Muscle layer of colon (tissue), 2 donors: ENCODE results near the gene SCUBE3.

Experiments used
- H3K27ac ChIP-seq: one replicate; pipeline ENCODE4 v1.7.0; 2013; ENCODE audit warnings: low read depth, mild to moderate bottlenecking, low read length, moderate library complexity
- H3K27me3 ChIP-seq, 2 donors: one replicate each; pipeline ENCODE4 v1.7.0; 2013; ENCODE audit warnings: low read length in 2 of 2, mild to moderate bottlenecking in 2 of 2; ENCODE audit not compliant: insufficient read depth in 2 of 2, control insufficient read depth in 1 of 2
- H3K36me3 ChIP-seq: one replicate; pipeline ENCODE4 v1.7.0; 2013; ENCODE audit warnings: mild to moderate bottlenecking, low read length; ENCODE audit not compliant: insufficient read depth
- H3K4me1 ChIP-seq: one replicate; pipeline ENCODE4 v1.7.0; 2013; ENCODE audit warnings: mild to moderate bottlenecking, low read length; ENCODE audit not compliant: insufficient read depth
- H3K4me3 ChIP-seq, 2 donors: one replicate each; pipeline ENCODE4 v1.7.0; 2013; ENCODE audit warnings: low read length in 2 of 2, low read depth in 1 of 2, mild to moderate bottlenecking in 1 of 2, moderate library complexity in 1 of 2
- H3K9ac ChIP-seq: one replicate; pipeline ENCODE4 v1.7.0; 2013; ENCODE audit warnings: low read length
- H3K9me3 ChIP-seq: one replicate; pipeline ENCODE4 v1.7.0; 2013; ENCODE audit warnings: mild to moderate bottlenecking, low read length
- donor health status: abdominal sarcoma.
- donor health status: Adenocarcinoma of cecum.

Gene SCUBE3

DNA sequence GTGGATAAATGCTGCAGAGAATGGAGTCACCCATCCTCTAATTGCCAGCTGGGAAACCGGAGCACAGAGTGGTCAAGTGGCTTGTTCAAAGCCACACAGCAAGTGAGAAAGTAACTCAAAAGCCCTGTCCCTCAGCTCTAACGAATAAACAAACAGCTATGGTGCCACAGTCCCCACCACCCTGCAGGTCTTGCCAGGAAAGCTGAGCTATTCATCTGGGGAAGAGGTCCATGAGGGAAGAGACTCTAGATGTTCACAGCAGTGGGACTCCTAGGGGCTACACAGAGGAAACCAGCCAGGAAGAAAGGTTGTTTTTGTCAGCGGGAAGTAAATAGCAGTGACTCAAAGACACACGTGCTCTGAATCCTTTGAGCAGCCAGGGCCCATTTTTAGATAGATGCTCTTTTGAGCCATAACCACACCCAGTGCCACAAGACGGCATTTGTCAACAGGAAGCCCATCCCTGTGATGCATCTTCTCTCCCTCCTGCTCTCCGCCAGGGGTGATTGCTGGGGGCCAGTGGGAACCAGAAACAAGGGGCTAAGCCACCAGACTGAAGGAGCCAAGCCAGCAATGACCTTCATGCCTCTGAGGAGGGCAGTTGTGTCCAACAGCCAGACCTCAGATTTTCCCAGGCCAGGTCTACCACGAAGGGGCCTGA lies 40.2 kb upstream of the SCUBE3 start:
- no peak overlapping the region for H3K4me3 ChIP-seq
- no peaks in the 10 kb centered on the region for H3K4me1 ChIP-seq
- H3K9me3 ChIP-seq = no peaks in the 10 kb centered on the region
- H3K36me3 ChIP-seq = no peaks in the 10 kb centered on the region
- H3K27ac ChIP-seq = no peak overlapping the region
- no peak overlapping the region for H3K9ac ChIP-seq
- no peaks in the 10 kb centered on the region for H3K27me3 ChIP-seq

DNA sequence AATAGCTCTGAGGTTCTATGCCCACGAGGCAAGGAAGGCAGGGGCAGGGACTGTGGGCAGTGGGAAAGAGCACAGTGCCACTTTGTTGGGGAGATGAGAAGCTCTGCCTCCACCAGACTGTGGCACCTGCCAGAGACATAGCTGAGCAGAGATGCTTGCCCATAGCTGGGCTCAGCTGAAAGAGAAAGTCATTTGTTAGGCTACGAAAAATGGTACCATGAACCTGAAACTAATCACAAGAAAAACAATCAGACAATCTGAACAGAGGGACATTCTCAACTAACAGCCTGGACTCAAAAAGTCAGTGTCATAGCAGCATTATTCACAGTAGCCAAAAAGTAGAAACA lies 39.7 kb upstream of the SCUBE3 start:
- Histone ChIP-seq H3K36me3 (no peaks in the 10 kb centered on the region), H3K27me3 (no peaks in the 10 kb centered on the region), H3K27ac (no peak overlapping the region), H3K9me3 (no peaks in the 10 kb centered on the region), H3K4me1 (peaks cover 3% of the 10 kb centered on the region), H3K4me3 (no peak overlapping the region), H3K9ac (no peak overlapping the region)

DNA sequence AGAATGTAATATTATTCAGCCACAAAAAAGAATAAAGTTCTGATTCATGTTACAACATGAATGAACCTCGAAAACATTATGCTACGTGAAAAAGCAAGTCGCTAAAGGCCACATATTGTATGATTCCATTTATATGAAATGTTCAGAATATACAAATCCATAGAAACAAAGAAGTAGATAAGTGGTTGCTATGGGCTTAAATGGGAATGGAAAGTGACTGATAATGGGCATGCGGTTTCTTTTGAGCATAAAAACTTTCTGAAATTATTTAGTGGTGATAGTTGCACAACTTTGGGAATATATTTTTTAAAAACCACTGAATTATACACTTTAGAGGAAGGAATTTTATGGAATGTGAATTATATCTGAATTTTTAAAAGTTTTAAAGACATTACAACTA lies 39.3 kb upstream of the SCUBE3 start:
- Histone ChIP-seq H3K27me3 (no peaks in the 10 kb centered on the region), H3K4me1 (peaks cover 7% of the 10 kb centered on the region), H3K9me3 (no peaks in the 10 kb centered on the region), H3K9ac (no peak overlapping the region), H3K4me3 (no peak overlapping the region), H3K36me3 (no peaks in the 10 kb centered on the region), H3K27ac (no peak overlapping the region)

DNA sequence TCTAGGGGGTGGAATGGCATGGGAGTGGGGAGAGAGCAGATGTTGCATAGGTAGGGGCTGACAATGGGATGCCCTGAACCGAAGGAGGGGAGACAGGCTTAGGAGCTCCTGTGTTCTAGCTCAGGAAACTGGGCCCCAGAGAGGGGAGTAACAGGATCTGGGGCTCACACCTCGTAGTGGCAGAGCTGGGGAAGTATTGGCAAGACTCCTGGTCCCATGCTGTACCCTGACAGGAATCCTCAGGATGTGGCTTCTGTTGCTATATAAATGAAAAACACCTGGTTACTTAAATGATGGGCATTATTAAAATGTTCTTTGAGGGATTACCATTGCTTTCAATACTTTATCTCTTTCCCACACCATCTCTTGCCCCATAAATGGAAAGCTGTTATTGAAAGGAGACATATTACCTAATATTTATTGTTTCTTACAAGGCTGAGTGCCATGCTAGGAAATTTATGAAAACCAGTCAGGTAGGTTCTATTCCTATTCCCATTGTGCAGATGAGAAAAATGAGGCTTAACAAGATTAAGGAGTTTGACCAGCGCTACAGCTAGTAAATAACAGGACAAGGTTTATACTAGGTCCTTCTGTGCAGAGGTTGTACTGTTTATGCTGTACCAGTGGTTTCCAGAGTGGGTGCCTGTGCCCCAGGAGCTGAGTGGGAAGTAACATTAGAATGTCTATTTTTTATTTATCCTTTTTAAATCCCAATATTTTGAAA lies 37.3 kb upstream of the SCUBE3 start:
- Histone ChIP-seq H3K36me3 (no peaks in the 10 kb centered on the region), H3K4me3 (no peak overlapping the region), H3K9me3 (no peaks in the 10 kb centered on the region)

DNA sequence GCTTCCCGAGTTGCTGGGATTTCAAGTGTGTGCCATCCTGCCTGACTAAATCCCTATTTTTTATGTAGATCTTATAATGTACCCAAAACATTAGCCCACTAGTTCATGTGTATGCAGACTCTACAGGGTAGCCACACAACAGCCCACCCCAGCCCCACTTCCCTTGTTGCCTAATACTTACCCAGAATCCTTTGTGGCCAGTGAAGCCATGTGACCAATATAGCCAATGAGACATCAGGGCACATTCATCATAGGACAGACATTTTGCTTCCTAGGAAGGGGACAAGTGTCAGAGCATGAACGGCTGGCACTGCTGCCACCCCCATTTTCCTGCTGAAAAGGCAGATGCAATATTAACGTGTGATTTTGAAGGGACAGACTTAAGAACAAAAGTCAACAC lies 36.6 kb upstream of the SCUBE3 start:
- Histone ChIP-seq H3K36me3 (no peaks in the 10 kb centered on the region), H3K9ac (no peak overlapping the region), H3K27ac (no peak overlapping the region), H3K4me3 (no peak overlapping the region), H3K9me3 (no peaks in the 10 kb centered on the region), H3K27me3 (no peaks in the 10 kb centered on the region), H3K4me1 (peaks cover 30% of the 10 kb centered on the region)

More for the DNA sequence above, 37.3 kb upstream of the SCUBE3 start:
- Histone ChIP-seq H3K4me1 (peaks cover 25% of the 10 kb centered on the region), H3K9ac (no peak overlapping the region), H3K27ac (no peak overlapping the region), H3K27me3 (no peaks in the 10 kb centered on the region)

DNA sequence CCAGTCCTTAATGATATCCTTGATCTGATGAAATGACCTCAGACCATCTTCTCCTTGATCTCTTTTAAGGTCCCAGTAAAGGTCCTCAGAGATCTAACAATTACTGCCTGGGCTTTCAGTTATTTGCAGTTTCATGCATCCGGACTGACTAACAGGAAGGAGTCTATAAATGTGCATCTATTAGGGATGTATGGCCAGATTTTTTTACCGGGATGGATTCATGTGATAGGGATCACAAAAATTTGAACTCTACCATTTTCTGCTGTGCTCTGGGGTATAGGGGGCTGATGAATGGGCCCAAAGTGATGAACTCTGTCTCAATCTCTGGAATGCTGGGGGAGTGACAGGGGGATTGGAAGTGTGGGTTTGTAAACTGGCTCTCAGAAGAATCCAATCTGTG lies 36.2 kb upstream of the SCUBE3 start:
- H3K36me3 ChIP-seq = no peaks in the 10 kb centered on the region

DNA sequence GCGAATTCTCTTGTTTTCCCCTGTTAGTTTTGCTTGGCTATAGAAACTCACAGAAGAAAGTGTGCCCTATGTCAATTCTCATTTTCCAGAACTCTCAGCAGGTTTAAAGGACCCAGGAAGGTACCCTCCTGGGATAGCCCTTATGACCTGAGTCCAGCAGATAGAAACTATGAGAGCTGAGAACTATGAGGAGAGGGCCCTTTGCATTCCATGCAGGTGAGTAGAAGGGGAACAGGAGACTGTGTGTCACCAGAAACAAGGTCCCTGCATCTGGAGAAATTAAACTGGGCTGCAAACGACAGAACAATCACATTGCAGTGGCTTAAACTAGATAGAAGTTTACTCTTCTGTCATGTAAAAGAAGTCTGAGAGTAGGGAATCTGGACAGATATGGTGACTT lies 35.7 kb upstream of the SCUBE3 start:
- H3K4me1 ChIP-seq = peaks cover 30% of the 10 kb centered on the region
- no peak overlapping the region for H3K27ac ChIP-seq
- H3K9me3 ChIP-seq = no peaks in the 10 kb centered on the region
- H3K36me3 ChIP-seq = no peaks in the 10 kb centered on the region
- no peaks in the 10 kb centered on the region for H3K27me3 ChIP-seq
- no peak overlapping the region for H3K4me3 ChIP-seq
- no peak overlapping the region for H3K9ac ChIP-seq

More for the DNA sequence above, 36.2 kb upstream of the SCUBE3 start:
- no peak overlapping the region for H3K4me3 ChIP-seq
- peaks cover 30% of the 10 kb centered on the region for H3K4me1 ChIP-seq
- no peaks in the 10 kb centered on the region for H3K27me3 ChIP-seq
- H3K9me3 ChIP-seq = no peaks in the 10 kb centered on the region
- no peak overlapping the region for H3K27ac ChIP-seq
- H3K9ac ChIP-seq = no peak overlapping the region

DNA sequence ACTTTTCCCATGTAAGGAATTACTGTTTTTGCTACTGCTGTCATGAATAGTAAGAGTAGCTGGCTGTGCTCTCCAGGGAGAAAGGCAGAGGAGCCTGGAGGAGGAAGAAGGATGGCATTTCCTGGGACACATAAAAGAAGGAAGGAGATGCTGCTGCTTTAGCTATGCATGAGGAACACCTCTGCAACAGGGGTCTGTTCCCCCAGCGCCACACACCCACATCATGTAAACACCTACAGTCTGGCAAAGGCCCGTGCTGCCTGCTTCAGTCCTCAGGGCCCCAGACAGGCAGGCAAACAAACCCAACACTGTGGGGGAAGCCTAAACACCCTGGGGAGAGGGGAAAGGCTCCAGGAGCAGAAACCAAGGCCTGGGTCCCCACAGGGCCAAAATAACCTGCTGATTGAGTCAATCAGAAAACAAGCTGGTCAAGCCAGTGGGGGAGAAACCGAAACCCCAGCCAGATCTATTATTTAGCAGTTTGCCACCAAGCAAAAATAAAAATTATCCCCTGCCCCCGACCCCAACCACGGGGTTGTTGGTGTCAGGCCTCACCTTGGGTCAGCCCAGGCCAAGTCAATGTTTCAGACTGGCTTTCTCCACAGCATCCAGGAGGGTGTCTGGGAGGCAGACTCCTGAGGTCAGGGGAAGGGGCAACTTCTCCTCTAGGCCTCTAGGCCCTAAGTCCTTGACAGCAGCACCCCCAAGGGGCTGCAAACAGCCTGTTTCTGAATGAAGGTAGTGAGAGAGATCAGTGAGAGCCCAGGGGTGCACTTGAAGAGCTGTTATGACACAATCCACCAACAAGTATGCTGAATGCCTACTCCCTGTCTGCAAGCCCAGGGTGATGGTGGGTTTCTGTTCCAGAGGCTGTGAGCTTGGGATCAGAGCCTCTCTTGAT lies 34.6 kb upstream of the SCUBE3 start:
- H3K27me3 ChIP-seq = no peaks in the 10 kb centered on the region
- peaks cover 30% of the 10 kb centered on the region for H3K4me1 ChIP-seq
- no peak overlapping the region for H3K27ac ChIP-seq
- no peak overlapping the region for H3K4me3 ChIP-seq
- H3K9me3 ChIP-seq = no peaks in the 10 kb centered on the region
- H3K36me3 ChIP-seq = no peaks in the 10 kb centered on the region
- no peak overlapping the region for H3K9ac ChIP-seq

DNA sequence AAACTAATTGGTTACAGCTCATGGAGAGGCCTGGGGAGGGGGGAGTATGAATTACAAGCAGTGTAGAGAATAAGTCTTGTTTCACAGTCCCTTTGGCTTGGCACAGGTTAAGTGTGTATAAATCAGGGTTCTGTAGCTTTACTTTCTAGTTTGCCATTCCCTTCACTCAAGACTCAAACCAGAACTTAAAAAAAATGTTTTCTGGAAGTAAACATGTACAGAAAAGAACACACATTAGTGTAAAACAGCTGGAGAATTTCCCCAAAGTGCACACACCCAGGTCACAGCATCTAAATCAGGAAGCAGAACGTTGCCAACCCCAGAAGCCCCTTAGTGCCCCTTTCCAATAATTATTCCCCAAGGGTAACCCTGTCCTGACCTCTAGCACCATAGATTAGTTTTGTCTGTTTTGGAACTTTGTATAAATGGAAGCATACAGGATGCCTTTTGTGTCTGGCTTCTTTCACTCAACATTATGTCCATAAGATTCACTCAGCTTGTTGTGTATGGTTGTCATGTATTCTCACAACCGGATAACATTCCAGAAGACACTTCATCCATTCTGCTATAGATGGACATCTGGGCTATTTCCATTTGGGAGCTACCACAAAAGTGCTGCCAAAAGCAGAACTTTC lies 33.7 kb upstream of the SCUBE3 start:
- H3K9ac ChIP-seq = no peak overlapping the region
- no peak overlapping the region for H3K4me3 ChIP-seq
- H3K27me3 ChIP-seq = no peaks in the 10 kb centered on the region
- H3K27ac ChIP-seq = no peak overlapping the region
- no peaks in the 10 kb centered on the region for H3K9me3 ChIP-seq
- peaks cover 30% of the 10 kb centered on the region for H3K4me1 ChIP-seq
- no peaks in the 10 kb centered on the region for H3K36me3 ChIP-seq

DNA sequence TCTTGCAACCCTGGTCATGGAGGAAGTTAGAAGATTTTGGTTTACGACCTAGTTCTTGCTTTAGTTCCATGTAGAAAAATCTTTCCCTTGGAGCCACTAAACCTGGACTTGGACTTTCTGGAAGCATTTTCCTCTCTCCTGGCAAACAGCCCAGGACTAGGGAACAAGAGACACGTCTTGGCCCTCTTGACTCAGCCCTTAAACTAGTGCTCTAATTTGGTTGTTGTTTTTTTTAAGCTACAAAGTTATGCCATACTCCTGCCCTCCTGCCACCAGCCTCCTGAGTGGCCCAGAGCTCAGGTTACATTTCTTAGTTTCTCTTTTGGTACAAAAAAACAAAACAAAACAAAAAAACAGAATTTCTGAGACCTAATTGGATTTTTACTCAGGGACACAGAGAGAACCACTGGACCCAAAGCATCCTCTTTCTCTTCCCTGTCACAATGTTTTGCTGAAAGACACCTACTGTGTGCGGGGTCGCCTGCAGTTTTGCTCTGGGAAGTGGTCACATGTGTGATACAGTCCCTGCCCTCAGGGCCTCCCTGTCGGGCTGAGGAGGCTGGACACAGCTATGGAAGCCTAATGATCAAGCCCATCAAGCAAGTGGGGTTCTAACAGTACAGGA lies 32.3 kb upstream of the SCUBE3 start:
- no peak overlapping the region for H3K4me3 ChIP-seq
- no peak overlapping the region for H3K27ac ChIP-seq
- H3K4me1 ChIP-seq = peaks cover 30% of the 10 kb centered on the region
- H3K9ac ChIP-seq = no peak overlapping the region
- H3K9me3 ChIP-seq = no peaks in the 10 kb centered on the region
- no peaks in the 10 kb centered on the region for H3K36me3 ChIP-seq
- H3K27me3 ChIP-seq = no peaks in the 10 kb centered on the region
